NCI-H2171 treated with DMSO at 0.1 percent for 48 hours (cell line): ENCODE measurements around the gene SLC14A1.
A peak's percentile ranks its signal among the peaks of the same experiment; 100 is the strongest.

Experiments used
- DNase-seq: peaks from one replicate; lab custom pipeline; 2025; lab: John Stamatoyannopoulos, UW

Gene SLC14A1

GRCh38 chr18:45722899-45723298, 1.1 kb upstream of the SLC14A1 start:
- DNase-seq = peak; percentile 80

- DNase-seq = no peak
Observed at GRCh38 chr18:45724601-45725000, 620 bp downstream of the SLC14A1 start.

- no peak for DNase-seq
Observed at GRCh38 chr18:45725336-45725735, 1.4 kb downstream of the SLC14A1 start.

DNA sequence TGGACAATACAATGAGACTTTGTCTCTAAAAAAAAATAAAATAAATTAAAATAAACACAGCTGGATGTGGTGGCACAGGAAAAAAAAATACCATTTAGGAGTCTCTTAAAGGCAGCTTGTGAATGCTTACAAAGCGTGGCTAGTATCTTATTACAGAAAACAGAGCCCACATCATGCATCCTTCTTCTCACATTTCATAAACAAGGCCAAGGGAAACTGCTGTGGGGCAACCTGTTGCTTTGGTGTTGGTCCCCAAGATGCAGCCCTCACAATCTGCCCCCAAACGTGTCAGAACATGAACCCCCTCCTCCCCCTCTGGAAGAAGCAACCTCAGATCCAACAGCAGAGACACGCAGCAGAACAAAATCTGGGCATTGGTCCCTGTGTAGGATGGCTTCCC, 2.6 kb downstream of the SLC14A1 start:
- DNase-seq = peak; percentile 99

DNA sequence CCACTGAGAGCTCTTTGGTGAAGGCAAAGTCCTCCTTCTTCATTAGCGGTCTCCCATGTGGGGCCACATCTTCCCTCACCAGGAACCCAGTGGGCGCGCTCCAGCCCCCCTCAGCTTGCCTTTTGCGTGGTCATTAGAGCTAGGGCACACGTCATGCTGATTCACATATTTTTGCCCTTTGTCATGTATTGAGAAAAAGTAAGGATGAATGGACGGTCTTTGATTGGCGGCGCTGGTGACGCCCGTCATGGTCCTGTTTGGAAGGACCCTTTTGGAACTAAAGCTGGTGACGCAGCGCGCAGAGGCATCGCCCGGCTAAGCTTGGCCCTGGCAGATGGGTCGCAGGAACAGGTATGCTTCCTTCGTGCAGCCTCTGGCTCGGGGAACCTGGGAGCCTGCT, 3.1 kb downstream of the SLC14A1 start:
- DNase-seq = no peak

- no peak for DNase-seq
Observed at GRCh38 chr18:45728336-45729010, 4.5 kb downstream of the SLC14A1 start.

GRCh38 chr18:45730832-45731575, 7.0 kb downstream of the SLC14A1 start:
- DNase-seq = no peak

- DNase-seq = no peak
Observed at GRCh38 chr18:45731716-45732115, 7.7 kb downstream of the SLC14A1 start.

DNA sequence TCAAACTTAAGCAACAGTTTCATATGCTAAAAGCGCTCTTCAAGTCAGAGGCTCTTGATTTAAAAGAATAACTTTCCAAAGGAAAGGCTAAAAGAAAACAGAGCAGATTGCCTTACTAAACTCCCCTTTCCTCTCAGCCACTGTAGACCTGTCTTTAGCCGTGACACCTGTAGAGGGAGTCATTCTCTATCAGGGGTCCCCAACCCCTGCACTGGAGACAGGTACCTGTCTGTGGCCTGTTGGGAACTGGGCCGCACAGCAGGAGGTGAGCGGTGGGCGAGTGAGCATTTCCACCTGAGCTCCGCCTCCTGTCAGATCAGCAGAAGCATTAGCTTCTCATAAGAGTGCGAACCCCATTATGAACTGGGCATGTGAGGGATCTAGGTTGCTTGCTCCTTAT, 9.6 kb downstream of the SLC14A1 start:
- DNase-seq = no peak

GRCh38 chr18:45734505-45734904, 10.5 kb downstream of the SLC14A1 start:
- no peak for DNase-seq

DNA sequence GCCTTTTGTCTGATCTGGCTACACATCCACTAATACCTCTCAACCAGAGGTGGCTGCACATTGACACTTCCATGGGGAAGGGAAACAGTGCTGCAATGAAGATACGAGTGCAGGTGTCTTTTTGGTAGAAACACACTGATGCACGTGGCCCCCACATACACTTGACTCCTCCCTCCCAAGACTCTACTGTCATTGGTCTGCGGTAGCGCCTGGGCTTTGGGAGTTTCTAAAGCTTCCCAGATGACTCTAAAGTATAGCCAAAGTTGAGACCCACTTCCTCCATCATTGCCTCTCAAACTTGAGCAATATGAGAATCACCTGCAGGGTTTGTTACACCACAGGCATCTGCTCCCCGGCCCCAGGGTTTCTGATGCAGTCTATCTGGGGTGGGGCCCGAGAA, 11.0 kb downstream of the SLC14A1 start:
- DNase-seq = no peak

DNA sequence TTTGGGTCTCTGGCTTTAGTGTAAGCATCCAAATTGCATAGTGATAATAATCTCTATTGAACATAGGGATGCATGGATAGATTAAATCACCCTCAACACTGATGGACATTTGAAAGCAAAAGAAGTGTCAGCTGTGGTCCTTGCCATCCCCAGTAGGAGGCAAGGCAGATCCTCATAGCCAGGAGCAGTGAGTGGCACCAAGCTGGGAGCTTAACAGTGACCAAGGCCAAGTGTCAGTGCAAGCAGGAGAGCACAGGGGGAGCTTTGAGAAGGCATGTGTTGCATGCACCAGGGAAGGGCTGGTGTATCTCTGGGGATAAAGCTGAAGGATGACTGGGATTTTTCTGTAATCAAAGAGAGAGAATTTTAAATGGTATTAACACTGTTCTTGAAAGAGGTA, 14.7 kb downstream of the SLC14A1 start:
- no peak for DNase-seq

GRCh38 chr18:45739268-45739667, 15.3 kb downstream of the SLC14A1 start:
- no peak for DNase-seq

- no peak for DNase-seq
Observed at GRCh38 chr18:45739848-45740247, 15.9 kb downstream of the SLC14A1 start.

- no peak for DNase-seq
Observed at GRCh38 chr18:45741056-45741455, 17.1 kb downstream of the SLC14A1 start.

- peak; percentile 43 for DNase-seq
Observed at GRCh38 chr18:45745817-45746461, 22.0 kb downstream of the SLC14A1 start.

DNA sequence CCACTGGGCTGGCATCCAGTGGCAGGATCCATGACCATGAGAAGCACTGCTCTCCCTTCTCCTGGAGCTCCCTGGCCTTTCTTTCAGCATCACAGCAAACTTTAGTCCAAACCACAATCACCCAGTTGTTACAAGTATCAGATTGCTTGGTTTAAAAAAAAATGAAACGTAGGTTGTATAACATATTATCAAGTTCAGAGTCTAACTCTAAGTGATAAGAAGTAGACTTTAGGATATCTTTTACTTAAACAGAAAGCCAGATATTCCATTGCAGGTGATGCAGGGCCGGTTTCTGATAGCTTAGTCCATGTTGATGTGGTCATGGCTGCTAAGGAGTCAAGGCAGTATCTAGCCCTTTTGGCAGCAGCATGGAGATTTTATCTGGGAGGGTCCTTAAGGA, 24.5 kb downstream of the SLC14A1 start:
- no peak for DNase-seq

- peak; percentile 93 for DNase-seq
Observed at GRCh38 chr18:45749918-45750689, 26.1 kb downstream of the SLC14A1 start.

DNA sequence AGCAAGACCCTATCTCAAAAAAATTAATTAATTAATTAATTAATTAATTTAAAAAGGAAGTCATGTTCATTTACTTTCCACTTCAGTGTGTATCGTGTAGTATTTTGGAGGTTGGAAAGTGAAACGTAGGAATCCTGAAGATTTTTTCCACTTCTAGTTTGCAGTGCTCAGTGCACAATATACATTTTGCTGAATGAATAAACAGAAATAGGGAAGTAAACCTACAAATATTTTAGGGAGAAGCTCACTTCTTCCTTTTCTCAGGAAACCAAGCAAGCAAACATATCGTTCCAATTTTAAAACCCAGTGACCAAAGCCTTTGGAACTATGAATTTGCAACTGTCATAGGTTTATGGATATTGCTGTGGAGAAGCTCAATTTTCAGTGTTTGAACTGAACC, 27.8 kb downstream of the SLC14A1 start:
- DNase-seq = no peak

DNA sequence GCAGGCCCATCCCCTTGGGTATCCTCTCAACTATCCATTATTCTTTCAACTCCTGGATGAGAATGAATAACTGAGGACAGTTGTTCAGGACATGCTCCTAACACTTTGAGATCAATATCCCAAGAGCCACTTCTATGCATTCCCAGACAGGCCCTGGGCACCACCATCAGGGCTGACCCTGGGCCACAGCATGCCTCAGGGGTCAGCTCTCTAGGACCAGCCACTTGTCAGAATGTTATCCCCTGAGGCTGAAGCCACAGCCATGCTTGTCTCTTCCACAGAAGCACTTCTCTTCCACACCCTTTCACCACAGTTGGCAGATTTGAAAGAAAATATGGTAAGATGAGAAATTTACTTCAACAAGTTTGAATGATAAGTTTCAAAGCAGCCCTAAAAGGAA, 28.7 kb downstream of the SLC14A1 start:
- DNase-seq = no peak

GRCh38 chr18:45753286-45753685, 29.3 kb downstream of the SLC14A1 start:
- DNase-seq = no peak

DNA sequence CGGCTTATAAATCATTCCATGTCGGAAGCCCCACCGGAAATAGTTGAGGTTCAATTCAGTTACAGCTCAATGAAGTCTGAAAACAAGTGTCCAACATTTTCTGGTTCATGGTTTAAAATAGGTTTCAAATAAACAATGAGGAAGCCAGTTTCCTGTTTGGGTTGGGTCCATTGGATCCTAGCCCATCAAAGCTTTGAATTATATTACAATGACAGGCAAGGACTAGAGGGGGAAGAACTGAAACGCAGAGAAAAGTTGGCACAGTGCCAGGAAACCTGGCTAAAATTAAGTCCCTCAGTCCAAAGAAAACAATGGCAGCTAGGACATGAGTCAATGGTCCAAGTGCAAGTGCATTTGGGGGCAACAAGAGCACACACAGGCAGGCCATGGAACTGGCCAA, 32.0 kb downstream of the SLC14A1 start:
- DNase-seq = no peak

DNA sequence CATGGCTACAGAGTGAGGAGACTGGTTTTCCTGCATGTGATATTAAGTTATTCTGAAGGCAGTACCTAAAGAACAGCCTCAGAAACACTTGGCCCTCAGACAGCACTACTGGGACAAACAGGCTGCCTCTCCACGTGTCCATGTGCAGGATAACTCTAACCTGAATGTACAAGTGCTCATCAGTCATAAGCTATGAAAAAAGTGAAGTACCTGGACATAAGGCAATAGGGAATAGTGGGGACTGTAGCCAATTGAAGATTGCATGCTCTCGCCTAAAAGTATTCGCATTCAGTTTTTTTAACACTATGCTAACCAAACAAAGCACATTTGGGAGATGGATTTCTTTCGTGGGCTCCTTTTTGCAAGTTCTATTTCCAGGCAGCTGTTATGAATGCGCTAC, 33.0 kb downstream of the SLC14A1 start:
- no peak for DNase-seq
